NT2/D1 (cell line): ENCODE measurements around the gene HNRNPC.

Source experiments
- YY1 ChIP-seq: IDR thresholded peaks from 2 replicates; pipeline ENCODE4 v1.6.1; 2011; ENCODE audit not compliant: insufficient read length, insufficient read depth
- ZNF274 ChIP-seq: IDR thresholded peaks from 2 replicates; pipeline ENCODE4 v1.6.1; 2011; ENCODE audit warnings: mild to moderate bottlenecking, low read depth, low read length

- TF ChIP-seq ZNF274 (no peak), YY1 (no peak)
Measured at GRCh38 chr14:21309238-21309636, 40.0 kb upstream of the HNRNPC start.
